HUES6 (cell line): ENCODE data around the gene UXS1.

ENCODE experiments used
- H3K27ac ChIP-seq: 2 replicates; pipeline ENCODE4 v1.7.0; 2013; ENCODE audit warnings: low read depth, mild to moderate bottlenecking, low read length, inconsistent platforms
- H3K27me3 ChIP-seq: 2 replicates; pipeline ENCODE4 v1.6.1; 2013; ENCODE audit warnings: low read length; ENCODE audit not compliant: control insufficient read depth, insufficient read depth
- H3K36me3 ChIP-seq: 2 replicates; pipeline ENCODE4 v1.6.1; 2013; ENCODE audit warnings: low read length; ENCODE audit not compliant: control insufficient read depth, insufficient read depth
- H3K4me1 ChIP-seq: 2 replicates; pipeline ENCODE4 v1.6.1; 2013; ENCODE audit warnings: low read length; ENCODE audit not compliant: control insufficient read depth, insufficient read depth
- H3K4me3 ChIP-seq: 2 replicates; pipeline ENCODE4 v1.5.1; 2013; ENCODE audit warnings: low read depth, low read length
- H3K9ac ChIP-seq: one replicate; pipeline ENCODE4 v1.6.1; 2013; ENCODE audit warnings: mild to moderate bottlenecking, low read length
- H3K9me3 ChIP-seq: 2 replicates; pipeline ENCODE4 v1.6.1; 2013; ENCODE audit warnings: low read depth, low read length; ENCODE audit not compliant: control insufficient read depth, insufficient read depth

Gene UXS1

GRCh38 chr2:106073678-106074406 is 120.3 kb downstream of the UXS1 start:
- H3K9me3 ChIP-seq: no peaks in the 10 kb centered on the region
- no peaks in the 10 kb centered on the region for H3K36me3 ChIP-seq
- H3K4me1 ChIP-seq: peaks cover 10% of the 10 kb centered on the region
- no peak overlapping the region for H3K4me3 ChIP-seq
- H3K27ac ChIP-seq: no peak overlapping the region
- H3K9ac ChIP-seq: no peak overlapping the region
- no peaks in the 10 kb centered on the region for H3K27me3 ChIP-seq

GRCh38 chr2:106070181-106070580 is 123.9 kb downstream of the UXS1 start:
- H3K36me3 ChIP-seq: no peaks in the 10 kb centered on the region
- no peaks in the 10 kb centered on the region for H3K9me3 ChIP-seq
- peaks cover 18% of the 10 kb centered on the region for H3K4me1 ChIP-seq
- H3K4me3 ChIP-seq: no peak overlapping the region
- H3K9ac ChIP-seq: no peak overlapping the region
- no peak overlapping the region for H3K27ac ChIP-seq
- H3K27me3 ChIP-seq: peaks cover 16% of the 10 kb centered on the region

- Histone ChIP-seq H3K9me3 (no peaks in the 10 kb centered on the region), H3K27me3 (peaks cover 29% of the 10 kb centered on the region)
Observed at GRCh38 chr2:106068451-106068850, 125.7 kb downstream of the UXS1 start.

GRCh38 chr2:106065983-106066820 is 127.9 kb downstream of the UXS1 start:
- Histone ChIP-seq H3K4me1 (peaks cover 19% of the 10 kb centered on the region), H3K4me3 (peak overlapping the region; percentile 59), H3K9ac (no peak overlapping the region), H3K27me3 (peaks cover 29% of the 10 kb centered on the region), H3K9me3 (no peaks in the 10 kb centered on the region), H3K36me3 (no peaks in the 10 kb centered on the region), H3K27ac (no peak overlapping the region)

More at GRCh38 chr2:106068451-106068850, 125.7 kb downstream of the UXS1 start:
- Histone ChIP-seq H3K27ac (no peak overlapping the region), H3K9ac (no peak overlapping the region), H3K4me1 (peaks cover 19% of the 10 kb centered on the region), H3K4me3 (no peak overlapping the region), H3K36me3 (no peaks in the 10 kb centered on the region)

- Histone ChIP-seq H3K9me3 (no peaks in the 10 kb centered on the region), H3K9ac (no peak overlapping the region), H3K4me3 (peak overlapping the region; percentile 59), H3K4me1 (peaks cover 16% of the 10 kb centered on the region), H3K27ac (no peak overlapping the region), H3K27me3 (peaks cover 29% of the 10 kb centered on the region), H3K36me3 (no peaks in the 10 kb centered on the region)
Observed at GRCh38 chr2:106065268-106065982, 128.7 kb downstream of the UXS1 start.

GRCh38 chr2:106063181-106063580 is 130.9 kb downstream of the UXS1 start:
- Histone ChIP-seq H3K4me3 (no peak overlapping the region), H3K27ac (no peak overlapping the region), H3K4me1 (peaks cover 10% of the 10 kb centered on the region)

GRCh38 chr2:106062627-106063026 is 131.5 kb downstream of the UXS1 start:
- Histone ChIP-seq H3K27ac (no peak overlapping the region), H3K4me3 (no peak overlapping the region), H3K9ac (no peak overlapping the region), H3K36me3 (no peaks in the 10 kb centered on the region), H3K27me3 (peaks cover 29% of the 10 kb centered on the region), H3K4me1 (peaks cover 10% of the 10 kb centered on the region), H3K9me3 (no peaks in the 10 kb centered on the region)

More at GRCh38 chr2:106063181-106063580, 130.9 kb downstream of the UXS1 start:
- Histone ChIP-seq H3K27me3 (peaks cover 29% of the 10 kb centered on the region), H3K36me3 (no peaks in the 10 kb centered on the region), H3K9ac (no peak overlapping the region), H3K9me3 (no peaks in the 10 kb centered on the region)

GRCh38 chr2:106061611-106062349 is 132.3 kb downstream of the UXS1 start:
- Histone ChIP-seq H3K27me3 (peaks cover 29% of the 10 kb centered on the region), H3K4me3 (no peak overlapping the region), H3K9me3 (no peaks in the 10 kb centered on the region), H3K9ac (no peak overlapping the region), H3K36me3 (no peaks in the 10 kb centered on the region), H3K4me1 (peaks cover 10% of the 10 kb centered on the region), H3K27ac (no peak overlapping the region)

- H3K4me1 ChIP-seq: no peaks in the 10 kb centered on the region
- no peaks in the 10 kb centered on the region for H3K9me3 ChIP-seq
- peaks cover 6% of the 10 kb centered on the region for H3K27me3 ChIP-seq
- H3K4me3 ChIP-seq: no peak overlapping the region
- no peak overlapping the region for H3K9ac ChIP-seq
- no peaks in the 10 kb centered on the region for H3K36me3 ChIP-seq
- no peak overlapping the region for H3K27ac ChIP-seq
Observed at GRCh38 chr2:106059416-106060065, 134.6 kb downstream of the UXS1 start.

GRCh38 chr2:106058469-106059137 is 135.5 kb downstream of the UXS1 start:
- Histone ChIP-seq H3K4me1 (no peaks in the 10 kb centered on the region), H3K9me3 (no peaks in the 10 kb centered on the region), H3K4me3 (no peak overlapping the region), H3K9ac (no peak overlapping the region), H3K36me3 (no peaks in the 10 kb centered on the region), H3K27me3 (no peaks in the 10 kb centered on the region), H3K27ac (no peak overlapping the region)
